ENCODE results near the gene SPA17.

GRCh38 chr11:124739479-124740276 lies 66.0 kb downstream of the SPA17 start, which contains the start of gene NRGN:
- TF ChIP-seq CTCF (conservative IDR thresholded peaks at IDR 0.05; ENCODE audit: low read length): no peak
- TF ChIP-seq EZH2phosphoT487 (IDR thresholded peaks at IDR 0.05; ENCODE audit: borderline replicate concordance, low read depth, low read length): no peak

Data from OCI-LY7 (cell line).